Fibroblast of skin of right quadriceps (primary cell): Measurements from ENCODE around the gene PAPOLG.
"Not testable (repeated sequence)": the region's sequence is repeated elsewhere in the genome, so short reads cannot be mapped to it uniquely, and the experiment has no call there.

Experiments used
- DNase-seq: peaks from one replicate; pipeline ENCODE4 v3.0.0-alpha.2; 2013

The PAPOLG gene

DNA sequence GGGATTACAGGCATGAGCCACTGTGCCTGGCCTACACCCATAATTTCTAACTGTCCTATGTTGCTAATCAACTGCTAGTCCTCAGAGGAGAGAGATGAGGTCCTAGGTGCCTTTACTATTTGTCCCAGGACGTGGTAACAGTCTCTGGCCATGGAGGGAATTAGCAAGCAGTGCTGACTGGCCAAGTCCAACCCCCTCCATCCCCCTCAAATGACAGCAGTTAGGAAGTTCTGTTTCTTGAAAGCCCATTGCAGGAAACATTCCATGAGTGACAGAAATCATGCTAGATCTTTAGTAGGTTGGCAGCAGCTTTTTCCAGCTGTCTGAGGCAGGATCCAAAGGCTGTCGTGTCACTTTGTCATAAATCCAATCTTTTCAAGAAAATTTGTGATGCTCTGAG, 69.6 kb downstream of the PAPOLG start:
- no peak for DNase-seq

- no peak for DNase-seq
These were observed 70.0 kb downstream of the PAPOLG start for GRCh38 chr2:60826111-60826510.

DNA sequence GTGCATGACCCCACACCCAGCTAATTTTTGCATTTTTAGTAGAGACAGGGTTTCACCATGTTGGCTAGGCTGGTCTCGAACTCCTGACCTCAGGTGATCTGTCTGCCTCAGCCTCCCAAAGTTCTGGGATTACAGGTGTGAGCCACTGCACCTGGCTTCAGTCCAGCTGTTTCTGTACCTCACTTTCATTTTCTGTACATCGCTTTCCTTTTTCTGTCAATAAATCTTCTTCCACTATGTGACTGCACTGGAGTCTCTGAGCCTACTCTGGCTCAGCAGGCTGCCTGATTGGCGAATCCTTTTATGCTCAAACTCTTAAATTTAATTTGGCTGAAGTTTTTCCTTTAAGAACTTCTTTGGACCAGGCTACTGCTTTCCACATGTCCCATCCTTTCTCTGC, 70.8 kb downstream of the PAPOLG start:
- DNase-seq, result not testable (repeated sequence)

DNA sequence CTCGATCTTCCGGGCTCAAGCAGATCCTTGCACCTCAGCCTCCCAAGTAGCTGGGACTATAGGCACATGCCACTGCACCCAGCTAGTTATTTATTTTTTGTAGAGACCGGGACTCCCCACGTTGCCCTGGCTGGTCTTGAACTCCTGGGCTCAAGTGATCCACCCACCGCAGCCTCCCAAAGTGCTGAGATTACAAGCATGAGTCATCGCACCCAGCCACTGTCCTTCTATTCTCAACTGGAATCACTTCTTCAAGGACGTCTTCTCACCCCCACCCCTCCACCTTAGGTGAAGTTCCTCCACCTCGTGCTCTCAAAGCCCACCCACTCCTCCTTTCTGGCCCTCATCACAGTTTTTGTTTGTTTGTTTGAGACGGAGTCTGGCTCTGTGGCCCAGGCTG, 71.3 kb downstream of the PAPOLG start:
- DNase-seq, result no peak

DNA sequence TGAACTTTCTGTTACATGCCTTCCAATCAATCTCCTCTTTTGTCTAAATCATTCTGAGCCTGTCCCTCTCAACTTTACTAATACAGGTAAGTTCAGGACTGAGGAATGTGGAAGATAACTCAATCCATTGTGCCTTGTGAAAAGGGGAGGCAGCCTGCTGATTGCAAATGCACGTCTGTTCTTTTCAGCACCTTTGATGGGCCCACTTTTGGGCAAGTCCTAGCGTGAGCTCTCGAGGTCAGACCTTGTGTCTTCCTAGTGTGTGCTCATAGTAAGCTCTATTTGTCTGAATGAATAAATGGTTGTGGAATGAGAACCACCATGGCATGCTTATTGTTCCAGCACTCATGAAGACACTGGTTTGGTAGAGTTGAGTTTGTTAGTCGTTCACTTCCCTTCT, 74.9 kb downstream of the PAPOLG start:
- DNase-seq, result no peak

DNA sequence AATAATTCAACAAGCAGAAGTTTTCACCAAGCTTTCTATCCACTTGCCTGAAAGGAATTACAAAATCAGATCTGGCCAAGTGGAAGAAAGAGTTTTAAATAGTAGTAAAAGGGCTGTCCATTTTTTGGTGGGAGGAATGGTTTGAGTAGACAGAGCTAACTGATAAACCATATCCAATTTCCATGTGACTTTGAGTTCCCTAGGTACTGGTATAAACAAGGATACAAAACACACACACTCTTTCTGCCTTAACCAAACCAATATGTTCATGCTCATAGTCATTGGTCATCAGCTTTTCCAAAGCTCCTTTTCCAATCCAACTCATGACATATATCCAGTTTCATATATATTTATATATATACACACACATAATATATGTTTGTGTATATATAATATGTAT, 75.9 kb downstream of the PAPOLG start:
- DNase-seq, result no peak

- no peak for DNase-seq
These were observed 76.6 kb downstream of the PAPOLG start for GRCh38 chr2:60832621-60833020.

DNA sequence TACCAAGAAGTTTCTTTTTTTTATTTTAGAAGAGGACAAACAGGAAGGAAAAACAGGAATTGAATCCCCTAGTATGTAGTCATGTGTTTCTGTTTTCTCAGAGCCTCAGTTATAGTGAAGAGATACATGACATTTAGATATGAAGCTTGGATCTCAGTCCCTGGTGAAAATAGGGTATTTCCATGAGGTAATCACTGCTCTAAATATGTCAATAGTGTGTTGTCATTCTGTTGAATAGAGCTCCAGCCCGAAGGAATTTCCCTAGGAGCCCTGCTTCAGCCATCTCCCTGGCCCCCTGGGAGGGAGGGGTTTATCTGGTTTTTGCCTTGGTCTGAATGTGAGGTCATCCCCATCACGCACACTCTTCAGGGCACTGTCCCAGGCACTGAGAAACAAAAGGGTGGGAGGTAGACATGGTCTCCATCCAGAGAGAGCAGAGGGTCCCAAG, 78.2 kb downstream of the PAPOLG start:
- no peak for DNase-seq

DNA sequence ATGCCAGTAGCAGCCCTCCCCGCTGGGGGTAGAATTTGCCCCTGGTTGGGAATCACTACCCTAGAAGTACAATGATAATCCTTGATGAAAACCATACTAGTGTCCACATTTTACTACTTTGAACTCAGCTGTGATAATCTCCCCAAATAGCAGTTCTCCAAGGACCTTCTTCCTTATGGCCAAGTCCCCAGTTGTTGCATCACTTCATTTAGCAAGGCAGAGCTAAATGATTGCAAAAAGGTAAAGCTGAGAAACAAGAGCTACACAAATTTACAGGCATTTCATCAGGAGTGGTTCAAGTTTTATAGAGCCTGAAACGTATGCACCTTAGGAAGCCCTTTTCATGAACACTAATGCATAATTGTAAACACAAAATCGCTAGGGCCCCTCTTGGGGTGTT, 80.4 kb downstream of the PAPOLG start:
- DNase-seq, result no peak

DNA sequence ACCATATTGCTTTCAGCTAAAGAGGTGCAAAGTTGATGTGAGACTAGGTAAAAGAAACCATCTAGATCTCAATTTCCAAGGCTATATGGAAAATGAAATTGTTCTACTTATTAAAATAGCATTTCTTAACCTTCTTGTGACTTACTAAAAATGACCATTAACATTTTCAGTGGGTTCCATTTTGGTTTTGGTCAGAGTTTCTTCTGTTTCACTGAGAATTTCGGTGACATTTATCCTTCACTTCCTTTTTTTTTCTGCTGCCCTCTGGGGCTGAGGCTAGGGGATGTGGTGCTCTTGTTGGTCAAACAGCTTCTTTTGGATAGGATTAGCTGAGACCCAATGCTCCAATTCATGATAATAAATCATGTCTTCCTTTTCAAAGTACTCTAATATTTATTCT, 81.1 kb downstream of the PAPOLG start:
- no peak for DNase-seq

DNA sequence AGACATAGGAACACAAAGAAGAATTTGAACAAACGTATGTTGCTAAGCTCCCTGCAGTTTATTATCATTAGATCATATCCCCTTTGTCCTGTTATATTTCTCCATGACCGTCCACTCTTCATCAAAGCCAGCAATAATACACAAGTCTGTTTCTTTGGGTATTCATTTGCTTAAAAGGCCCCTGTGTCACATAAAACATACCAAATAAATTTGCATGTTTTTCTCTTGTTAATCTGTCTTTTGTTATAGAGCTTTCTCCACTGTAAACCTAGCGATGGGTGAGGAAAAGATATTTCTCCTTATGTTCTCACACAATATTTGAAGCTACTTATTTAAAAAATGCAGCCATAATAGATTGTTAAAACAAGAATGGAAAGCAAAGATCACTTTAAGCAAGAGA, 82.4 kb downstream of the PAPOLG start:
- DNase-seq, result no peak

DNA sequence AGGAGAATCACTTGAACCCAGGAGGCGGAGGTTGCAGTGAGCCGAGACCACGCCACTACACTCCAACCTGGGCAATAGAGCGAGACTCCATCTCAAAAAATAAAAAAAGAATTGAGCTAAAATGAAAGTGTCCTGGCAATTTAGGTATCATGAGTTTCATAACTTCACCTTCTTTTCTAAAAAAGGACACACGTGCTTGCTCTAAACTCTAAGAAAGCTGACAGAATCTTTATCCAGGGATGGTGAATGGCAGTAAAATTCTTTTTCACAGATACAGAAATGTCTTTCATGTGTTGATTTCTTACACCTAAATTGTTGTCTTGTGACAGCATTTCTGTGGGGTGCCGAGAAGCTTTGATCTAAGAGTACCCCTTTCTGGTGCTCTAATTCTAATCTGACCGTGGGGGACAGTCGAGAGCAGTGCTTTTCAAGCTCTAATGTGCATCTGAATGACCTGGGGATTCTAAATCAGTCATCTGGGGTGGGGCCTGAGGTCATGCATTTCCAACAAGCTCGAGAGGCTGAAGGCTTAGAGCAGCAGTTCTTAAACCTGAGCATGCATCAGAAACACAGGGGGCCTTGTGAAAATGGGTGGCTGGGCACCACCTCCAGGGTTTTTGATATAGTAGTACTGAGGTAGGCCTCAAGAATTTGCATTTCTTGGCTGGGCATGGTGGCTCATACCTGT, 83.2 kb downstream of the PAPOLG start:
- DNase-seq, result no peak

GRCh38 chr2:60840880-60841279, 84.8 kb downstream of the PAPOLG start:
- no peak for DNase-seq

DNA sequence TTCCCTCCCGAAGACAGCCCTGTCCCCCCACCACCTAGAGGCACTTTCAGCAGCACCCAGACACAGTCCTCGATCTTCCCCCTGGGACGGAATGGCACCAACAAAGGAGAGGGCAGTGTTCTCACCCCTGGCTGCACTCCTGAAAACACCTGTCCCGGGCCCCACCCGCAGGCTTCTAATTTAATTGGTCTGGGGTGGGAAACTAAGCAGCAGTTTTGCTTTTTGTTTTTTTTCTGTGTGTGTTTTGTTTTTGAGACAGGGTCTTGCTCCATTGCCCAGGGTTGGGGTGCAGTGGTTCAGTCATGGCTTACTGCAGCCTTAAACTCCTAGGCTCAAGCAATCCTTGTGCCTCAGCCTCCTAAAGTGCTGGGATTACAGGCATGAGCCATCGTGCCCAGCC, 86.9 kb downstream of the PAPOLG start:
- no peak for DNase-seq

DNA sequence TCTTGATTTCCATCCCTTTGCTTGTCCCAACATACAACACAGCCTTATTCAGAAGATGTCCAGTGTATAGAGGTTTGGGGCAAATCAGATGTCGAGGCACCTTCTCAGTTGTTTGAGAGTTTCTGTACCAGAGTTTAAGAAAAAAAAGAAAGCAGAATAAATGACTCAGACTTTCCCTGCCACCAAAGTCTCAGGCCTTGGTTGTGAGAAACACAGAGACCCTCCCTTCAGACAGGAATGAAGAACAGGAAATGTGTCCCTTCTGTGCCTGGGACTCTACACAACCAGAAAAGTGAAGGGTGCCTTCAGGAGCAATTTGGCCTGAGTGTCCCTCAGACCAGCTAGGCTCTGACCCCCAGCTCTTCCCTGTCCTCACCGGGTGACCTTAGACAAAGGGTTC, 88.0 kb downstream of the PAPOLG start:
- no peak for DNase-seq

- DNase-seq, result no peak
These were observed 91.8 kb downstream of the PAPOLG start for GRCh38 chr2:60847854-60848253.
